ENCODE data around the gene TBC1D24.

DNA sequence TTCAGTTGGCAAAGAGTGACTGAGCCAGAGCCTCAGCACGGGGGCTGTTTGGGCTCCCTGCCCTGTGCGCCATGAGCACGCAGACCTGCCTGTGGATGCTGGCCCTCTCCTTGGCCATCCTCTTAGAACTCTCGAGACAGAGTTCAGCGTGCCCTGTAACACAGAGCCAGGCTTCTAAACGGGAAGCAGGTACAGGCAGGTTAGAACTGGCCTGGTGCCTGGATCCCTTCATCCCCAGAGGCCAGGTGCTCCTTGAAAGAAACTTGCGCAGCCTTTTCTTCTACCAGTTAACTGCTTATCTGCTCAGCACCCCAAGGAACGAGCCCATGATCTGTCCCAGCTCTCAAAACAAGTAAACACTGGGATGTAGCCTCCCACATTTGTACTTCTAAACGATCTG, 38.8 kb upstream of the TBC1D24 start:
- TF ChIP-seq CTCF (conservative IDR thresholded peaks at IDR 0.05) = no peak
- TF ChIP-seq ZFX (IDR thresholded peaks at IDR 0.05) = no peak

Data from C4-2B (cell line).